ENCODE results near the gene SLCO2B1.

- TF ChIP-seq CTCF (IDR thresholded peaks at IDR 0.05) (no peak), POLR2A (IDR thresholded peaks at IDR 0.05) (no peak), EP300 (IDR thresholded peaks at IDR 0.05) (no peak), POLR2AphosphoS5 (IDR thresholded peaks at IDR 0.05) (no peak)
Measured at GRCh38 chr11:75246006-75246670, 95.2 kb downstream of the SLCO2B1 start.

Data from upper lobe of left lung (tissue), 4 donors.